ENCODE measurements around the gene PHAF1.

The PHAF1 gene

GRCh38 chr16:67196881-67197280 is 87.1 kb downstream of the PHAF1 start:
- no peak for DNase-seq (ENCODE audit: low read depth)

GRCh38 chr16:67197704-67198103 is 88.0 kb downstream of the PHAF1 start:
- no peak for DNase-seq (ENCODE audit: low read depth)
